Uterus (tissue), 2 donors: ENCODE results near the gene LAPTM5.

Source experiments
- CTCF ChIP-seq, 4 experiments: fragments of 200-600 bp in 2 of 4; fragments of 450-650 bp in 2 of 4; sonication (generic) in 2 of 4; IDR thresholded peaks; one replicate each; pipeline ENCODE4 v1.5.1; 2016 to 2019; ENCODE audit warnings: antibody characterized with exemption in 4 of 4, mild to moderate bottlenecking in 2 of 4, moderate library complexity in 1 of 4
- POLR2A ChIP-seq, 2 donors: fragments of 450-650 bp; IDR thresholded peaks; one replicate each; pipeline ENCODE4 v1.6.1; 2016; ENCODE audit warnings: antibody characterized with exemption in 2 of 2, mild to moderate bottlenecking in 1 of 2, moderate library complexity in 1 of 2

- TF ChIP-seq CTCF (IDR thresholded peaks at IDR 0.05) (no peak), POLR2A (IDR thresholded peaks at IDR 0.05) (no peak)
These were observed 31.3 kb downstream of the LAPTM5 start for GRCh38 chr1:30726236-30726635.
